GM12878 (cell line): ENCODE results near the gene EEF1AKMT3.

ENCODE experiments used
- BRCA1 ChIP-seq: IDR thresholded peaks from 2 replicates; pipeline ENCODE4 v1.6.1; 2011; ENCODE audit warnings: low read depth, low read length, improper control_type of control experiment
- CHD1 ChIP-seq: IDR thresholded peaks from 2 replicates; pipeline ENCODE4 v1.6.1; 2012; ENCODE audit warnings: low read depth, low read length, improper control_type of control experiment
- EP300 ChIP-seq, 2 experiments: fragments of 150-350 bp in 1 of 2; IDR thresholded peaks; 2 replicates each; pipeline ENCODE4 v1.6.1; 2011 to 2012; ENCODE audit warnings: low read depth in 2 of 2, low read length in 2 of 2, borderline replicate concordance in 1 of 2, improper control_type of control experiment in 1 of 2, inconsistent platforms in 1 of 2; ENCODE audit not compliant: control insufficient read depth in 1 of 2
- EZH2 ChIP-seq: IDR thresholded peaks from 2 replicates; pipeline ENCODE4 v1.6.1; 2012; ENCODE audit warnings: low read depth, mild to moderate bottlenecking, control low read depth, inconsistent platforms, low read length, borderline replicate concordance; ENCODE audit not compliant: control insufficient read depth
- HCFC1 ChIP-seq: fragments of 150-350 bp; IDR thresholded peaks from 2 replicates; pipeline ENCODE4 v1.6.1; 2014; ENCODE audit warnings: low read length
- POLR2AphosphoS2 ChIP-seq: IDR thresholded peaks from 2 replicates; pipeline ENCODE4 v1.6.1; 2011; ENCODE audit warnings: low read depth, mild to moderate bottlenecking, low read length, improper control_type of control experiment, moderate library complexity
- TF ChIP-seq, protein P1 (sequence below), 3 experiments: IDR thresholded peaks in 2 of 3; conservative IDR thresholded peaks in 1 of 3; 2 replicates each; pipeline ENCODE4 v1.5.1; 2011; ENCODE audit warnings: low read depth in 3 of 3, low read length in 3 of 3, mild to moderate bottlenecking in 3 of 3, control low read depth in 2 of 3, moderate library complexity in 2 of 3, inconsistent platforms in 1 of 3, mixed read lengths in 1 of 3; ENCODE audit not compliant: control insufficient read depth in 2 of 3, insufficient read depth in 1 of 3; ENCODE audit errors: extremely low read depth in 1 of 3

DNA sequence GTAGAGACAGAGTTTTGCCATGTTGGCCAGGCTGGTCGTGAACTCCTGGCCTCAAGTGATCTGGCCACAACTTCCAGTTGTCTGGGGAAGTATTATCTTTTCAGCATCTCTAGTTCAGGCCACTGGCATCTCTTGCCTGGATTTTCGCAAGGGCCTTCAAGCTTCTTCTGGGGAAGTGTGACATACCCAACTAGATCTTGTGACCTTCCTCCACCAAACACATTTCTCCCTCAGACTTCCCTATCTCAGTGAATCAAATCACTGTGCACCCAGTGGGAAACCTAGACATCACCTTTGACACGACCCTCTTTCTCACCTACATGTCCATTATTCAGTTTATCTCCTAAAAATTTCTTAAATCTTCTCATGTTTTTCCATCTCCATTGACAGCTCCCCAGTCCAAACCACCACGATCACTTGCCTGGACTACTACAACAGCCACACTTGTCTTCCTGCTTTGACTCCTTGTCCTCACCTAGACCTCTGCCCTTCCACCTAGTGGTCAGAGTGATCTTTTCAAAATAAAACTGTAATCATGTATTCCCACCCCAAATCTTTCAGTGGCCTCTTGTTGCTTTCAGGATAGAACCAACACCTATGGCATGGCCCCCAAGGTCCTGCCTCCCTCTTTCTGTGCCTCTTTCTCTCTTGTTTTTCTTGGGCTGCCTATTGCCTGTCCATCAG lies 3.3 kb downstream of the EEF1AKMT3 start:
- no peak for TF ChIP-seq CHD1
- TF ChIP-seq, protein P1, sequence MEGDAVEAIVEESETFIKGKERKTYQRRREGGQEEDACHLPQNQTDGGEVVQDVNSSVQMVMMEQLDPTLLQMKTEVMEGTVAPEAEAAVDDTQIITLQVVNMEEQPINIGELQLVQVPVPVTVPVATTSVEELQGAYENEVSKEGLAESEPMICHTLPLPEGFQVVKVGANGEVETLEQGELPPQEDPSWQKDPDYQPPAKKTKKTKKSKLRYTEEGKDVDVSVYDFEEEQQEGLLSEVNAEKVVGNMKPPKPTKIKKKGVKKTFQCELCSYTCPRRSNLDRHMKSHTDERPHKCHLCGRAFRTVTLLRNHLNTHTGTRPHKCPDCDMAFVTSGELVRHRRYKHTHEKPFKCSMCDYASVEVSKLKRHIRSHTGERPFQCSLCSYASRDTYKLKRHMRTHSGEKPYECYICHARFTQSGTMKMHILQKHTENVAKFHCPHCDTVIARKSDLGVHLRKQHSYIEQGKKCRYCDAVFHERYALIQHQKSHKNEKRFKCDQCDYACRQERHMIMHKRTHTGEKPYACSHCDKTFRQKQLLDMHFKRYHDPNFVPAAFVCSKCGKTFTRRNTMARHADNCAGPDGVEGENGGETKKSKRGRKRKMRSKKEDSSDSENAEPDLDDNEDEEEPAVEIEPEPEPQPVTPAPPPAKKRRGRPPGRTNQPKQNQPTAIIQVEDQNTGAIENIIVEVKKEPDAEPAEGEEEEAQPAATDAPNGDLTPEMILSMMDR (IDR thresholded peaks at IDR 0.05 in 2 of 3, conservative IDR thresholded peaks at IDR 0.05 in 1 of 3; ENCODE audit: control insufficient read depth in 2 of 3, extremely low read depth in 1 of 3, insufficient read depth in 1 of 3, low read depth in 3 of 3, low read length in 3 of 3), result peak in 2 of 3 experiments; percentile 12 to 19; a peak in 3 of 6 replicates
- TF ChIP-seq EZH2, result no peak
- no peak for TF ChIP-seq POLR2AphosphoS2
- TF ChIP-seq EP300 (IDR thresholded peaks at IDR 0.05; ENCODE audit: borderline replicate concordance in 1 of 2, control insufficient read depth in 1 of 2, low read depth in 2 of 2, low read length in 2 of 2), result no peak
- no peak for TF ChIP-seq HCFC1
- TF ChIP-seq BRCA1, result no peak
